GM19324 (cell line): ENCODE measurements around the gene MEPE.

Experiments
- ATAC-seq: cut with Tn5 transposase; IDR thresholded peaks from one replicate; pipeline ENCODE4 v1.9.1; 2021; ENCODE audit warnings: mild to moderate bottlenecking, moderate library complexity; ENCODE audit not compliant: unreplicated experiment, low FRiP score

Gene MEPE

GRCh38 chr4:87840149-87840548 lies 7.4 kb downstream of the MEPE start:
- no peak for ATAC-seq

DNA sequence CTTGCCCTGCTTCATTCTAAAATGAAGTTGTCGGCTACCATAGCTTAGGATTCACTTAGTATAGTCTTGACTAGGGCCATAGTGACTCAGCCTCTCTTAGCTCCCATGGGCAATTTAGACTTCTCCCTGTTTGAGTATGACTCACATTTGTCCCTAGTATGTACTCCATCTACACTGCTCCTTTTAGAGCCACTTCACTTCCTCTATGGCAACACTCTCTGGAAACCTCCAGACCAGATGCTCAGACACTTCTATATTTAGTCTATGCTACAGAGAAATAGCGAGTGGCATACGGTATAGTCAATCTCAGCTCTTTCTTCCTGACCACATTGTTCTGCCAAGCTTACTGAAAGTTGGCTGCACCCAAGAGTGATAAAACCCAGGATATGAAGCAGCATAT lies 11.2 kb downstream of the MEPE start:
- ATAC-seq = no peak

GRCh38 chr4:87844452-87844851 lies 11.7 kb downstream of the MEPE start:
- ATAC-seq = no peak

- no peak for ATAC-seq
These were observed 13.5 kb downstream of the MEPE start for GRCh38 chr4:87846226-87846625.

DNA sequence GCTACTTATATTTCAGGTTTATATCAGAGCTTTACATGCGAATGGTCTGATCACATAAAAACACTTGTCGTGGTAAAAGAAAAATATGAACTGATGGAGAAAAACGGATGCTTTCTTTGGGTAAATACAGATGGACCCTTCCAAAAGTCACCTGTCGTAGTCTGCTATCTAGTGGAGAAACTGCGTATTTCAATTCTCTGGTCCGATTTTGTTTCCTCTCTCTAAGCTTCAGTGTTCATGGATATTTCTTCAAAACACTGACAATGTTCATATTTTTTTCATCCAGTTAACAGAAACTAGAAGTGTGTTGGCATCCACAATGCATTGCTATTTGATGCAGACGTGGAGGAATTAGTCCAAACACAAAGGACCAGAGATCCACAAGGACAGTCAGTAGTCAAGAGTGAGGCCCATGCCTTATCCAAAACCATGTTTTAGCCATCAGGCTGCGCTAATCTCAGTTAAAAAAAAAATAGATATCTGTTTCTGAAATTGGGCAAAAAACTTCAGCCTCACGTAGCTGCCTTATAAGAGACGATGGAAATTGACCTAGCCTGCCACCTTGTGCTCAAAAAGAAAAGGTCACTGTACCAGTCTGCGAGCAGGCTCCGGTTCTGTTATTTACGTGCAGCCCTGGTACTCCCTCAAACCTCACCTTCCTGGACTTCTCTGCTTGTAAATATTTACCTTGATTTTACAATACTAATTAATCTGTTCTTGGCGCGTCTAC lies 16.0 kb downstream of the MEPE start:
- peak; percentile 79 for ATAC-seq

- ATAC-seq = no peak
These were observed 16.8 kb downstream of the MEPE start for GRCh38 chr4:87849612-87850011.

DNA sequence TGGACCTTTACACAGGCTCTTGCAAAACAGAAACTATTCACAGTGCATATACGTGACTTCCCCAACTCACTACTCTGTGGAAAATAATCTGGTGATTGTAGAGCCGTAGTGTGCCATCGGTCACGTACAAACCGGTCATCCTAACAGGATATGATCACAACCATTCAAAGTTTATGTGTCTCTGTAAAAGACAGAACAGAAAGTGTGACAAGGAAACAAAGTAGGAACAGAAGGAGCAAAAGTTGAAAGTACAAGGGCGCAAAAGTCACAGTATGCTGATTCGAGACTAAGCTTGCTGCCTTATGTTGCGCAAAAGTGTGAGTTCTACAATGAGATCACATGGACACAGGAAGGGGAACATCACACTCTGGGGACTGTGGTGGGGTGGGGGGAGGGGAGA lies 18.6 kb downstream of the MEPE start:
- ATAC-seq = no peak

- no peak for ATAC-seq
These were observed 19.2 kb downstream of the MEPE start for GRCh38 chr4:87851953-87852352.

GRCh38 chr4:87853108-87853507 lies 20.3 kb downstream of the MEPE start:
- ATAC-seq = no peak

DNA sequence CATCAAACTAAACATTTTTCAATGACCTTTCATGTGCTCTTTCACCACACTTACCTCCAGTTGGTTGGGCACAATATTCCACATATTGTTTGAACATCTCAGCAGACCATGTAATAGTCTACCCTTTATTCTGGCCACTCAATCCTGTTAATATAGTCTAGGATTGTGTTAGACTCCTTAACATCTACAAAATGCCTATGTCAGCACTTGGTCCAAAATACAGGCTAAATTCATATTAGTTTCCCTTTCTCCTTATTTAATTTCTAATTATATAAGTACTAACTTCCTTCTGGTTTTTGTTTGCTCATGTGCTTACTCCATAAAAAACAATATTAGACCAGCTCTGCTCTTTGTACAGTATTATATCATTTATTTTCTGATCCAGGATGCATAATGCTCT lies 21.1 kb downstream of the MEPE start:
- no peak for ATAC-seq

DNA sequence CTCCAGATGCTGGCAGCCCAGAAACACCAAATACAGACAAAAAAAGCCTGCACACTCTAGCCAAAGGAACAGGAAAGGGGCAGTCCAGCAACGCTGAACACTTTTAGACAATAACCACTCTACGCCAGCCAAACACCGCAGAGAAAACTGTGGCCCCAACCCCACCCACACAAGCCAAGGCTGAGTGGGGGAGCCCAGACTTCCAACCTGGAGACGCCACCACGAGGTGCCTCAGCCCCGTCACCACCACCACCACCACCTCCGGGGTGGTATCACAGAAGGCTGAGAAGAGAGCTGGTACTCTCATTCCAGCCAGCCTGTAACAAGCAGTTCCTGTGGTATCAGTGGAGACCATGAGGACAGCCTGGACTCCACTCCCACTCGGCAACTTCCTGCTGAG lies 22.8 kb downstream of the MEPE start:
- ATAC-seq = no peak

- no peak for ATAC-seq
These were observed 24.0 kb downstream of the MEPE start for GRCh38 chr4:87856816-87857215.

DNA sequence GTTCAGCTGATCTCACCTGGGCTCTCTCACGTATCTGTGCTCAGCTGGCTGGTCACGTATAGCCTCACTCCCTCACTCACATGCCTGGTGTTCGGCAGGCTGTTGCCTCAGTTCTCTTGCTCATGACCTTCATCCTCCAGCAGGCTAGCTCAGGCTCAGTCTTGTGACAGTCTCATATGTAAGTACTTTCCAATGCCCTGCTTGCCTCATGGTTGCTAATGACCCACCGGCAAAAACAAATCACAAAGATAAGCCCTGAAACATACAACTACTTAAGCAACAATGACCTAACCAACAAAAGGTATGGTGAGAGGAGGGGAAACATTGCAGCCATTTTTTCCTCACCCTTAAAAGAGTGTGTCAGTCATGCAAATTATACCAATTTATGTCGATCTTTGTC lies 25.0 kb downstream of the MEPE start:
- no peak for ATAC-seq

DNA sequence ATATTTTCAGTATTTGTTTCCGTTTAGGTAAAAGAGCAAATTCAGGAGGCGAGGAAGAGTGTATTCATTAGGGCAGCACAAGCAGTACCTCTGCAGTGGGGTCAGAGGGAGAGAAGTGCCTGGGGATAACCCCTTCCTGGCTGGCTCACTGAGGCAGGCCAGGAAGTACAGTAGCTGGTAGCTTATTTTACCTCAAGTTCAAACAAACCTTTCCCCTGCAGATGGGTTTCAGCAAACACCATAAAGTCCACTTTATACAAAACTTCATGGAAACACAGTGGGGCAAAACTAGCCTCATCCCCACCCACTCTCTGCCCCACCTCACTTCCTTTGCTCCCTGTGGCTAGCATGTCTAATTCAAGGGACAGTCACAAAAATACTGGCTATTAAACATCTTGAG lies 29.5 kb downstream of the MEPE start:
- no peak for ATAC-seq

DNA sequence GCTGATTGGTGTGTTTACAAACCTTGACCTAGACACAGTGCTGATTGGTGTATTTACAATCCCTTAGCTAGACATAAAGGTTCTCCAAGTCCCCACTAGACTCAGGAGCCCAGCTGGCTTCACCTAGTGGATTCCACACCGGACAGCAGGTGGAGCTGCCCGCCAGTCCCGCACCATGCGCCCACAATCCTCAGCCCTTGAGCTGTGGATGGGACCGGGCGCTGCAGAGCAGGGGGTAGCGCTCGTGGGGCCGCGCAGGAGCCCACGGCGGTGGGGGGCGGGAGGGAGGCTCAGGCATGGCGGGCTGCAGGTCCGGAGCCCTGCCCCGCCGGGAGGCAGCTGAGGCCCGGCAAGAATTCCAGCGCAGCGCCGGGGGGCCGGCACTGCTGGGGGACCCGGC lies 30.7 kb downstream of the MEPE start:
- no peak for ATAC-seq

- no peak for ATAC-seq
These were observed 31.6 kb downstream of the MEPE start for GRCh38 chr4:87864321-87864720.

DNA sequence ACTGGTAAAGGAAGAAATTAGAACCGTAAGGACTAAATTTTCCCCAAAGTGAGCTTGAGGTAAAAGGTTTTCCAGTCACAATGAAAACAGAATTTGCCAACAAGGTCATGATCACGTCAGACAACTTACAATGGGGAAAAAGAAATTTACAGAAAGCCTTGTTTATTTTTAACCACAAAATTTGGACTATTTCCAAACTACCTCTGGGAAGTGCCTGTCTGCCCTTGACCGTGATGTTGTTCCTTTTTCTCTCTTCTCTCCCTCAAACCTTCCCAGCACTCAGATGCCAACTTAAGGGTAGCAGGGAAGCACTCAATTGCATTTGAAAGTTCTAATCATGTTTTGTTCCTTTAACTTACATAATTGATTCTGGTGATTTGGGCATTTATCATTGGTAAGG lies 32.5 kb downstream of the MEPE start:
- ATAC-seq = no peak

DNA sequence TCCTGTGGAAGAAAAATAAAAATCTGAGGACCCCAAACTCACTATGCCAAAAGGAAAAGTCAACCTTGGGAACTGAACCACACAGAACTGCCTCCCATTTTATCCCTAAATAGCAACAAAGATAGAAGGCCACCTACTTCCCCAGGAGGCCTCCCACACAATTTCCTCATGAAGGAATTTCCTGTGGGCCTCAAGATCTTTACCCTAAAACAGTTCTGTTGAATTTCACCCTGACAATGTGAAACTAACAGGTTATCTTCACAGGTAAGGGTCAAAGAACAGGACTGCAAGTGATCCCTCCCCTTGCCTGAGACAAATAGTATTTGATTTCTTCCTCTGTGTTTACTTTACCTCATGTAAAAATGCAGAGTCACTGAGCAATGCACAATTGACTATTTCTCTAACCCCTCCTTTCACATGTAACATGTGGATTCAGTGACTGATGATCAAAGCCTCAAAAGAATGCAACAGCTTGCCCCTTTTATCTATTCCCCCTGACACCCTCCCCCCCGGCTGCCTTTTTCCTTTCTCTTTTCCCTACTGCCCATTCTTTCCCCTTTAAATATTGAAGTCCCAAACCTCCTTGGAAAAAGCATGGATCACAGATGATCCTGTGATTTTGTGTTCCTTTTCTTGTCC lies 33.3 kb downstream of the MEPE start:
- no peak for ATAC-seq

DNA sequence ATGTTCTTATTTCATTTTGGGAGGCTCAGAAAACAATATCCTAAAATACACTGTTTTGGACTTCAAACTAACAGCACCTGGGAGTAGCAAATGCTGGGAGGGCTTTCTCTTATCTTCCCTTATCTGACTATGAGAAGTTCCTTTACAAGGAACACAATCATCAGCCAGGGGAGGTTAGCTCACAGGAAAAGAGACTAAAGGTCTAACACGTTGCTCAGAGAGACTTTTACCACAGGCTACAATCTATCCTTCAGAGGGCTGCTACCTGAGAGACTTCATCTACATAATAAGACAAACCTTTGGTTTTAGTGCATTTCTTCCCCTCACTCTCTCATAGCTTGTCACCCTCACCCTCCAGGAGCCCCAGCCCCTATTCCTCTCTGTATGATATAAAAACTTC lies 35.8 kb downstream of the MEPE start:
- ATAC-seq = no peak

DNA sequence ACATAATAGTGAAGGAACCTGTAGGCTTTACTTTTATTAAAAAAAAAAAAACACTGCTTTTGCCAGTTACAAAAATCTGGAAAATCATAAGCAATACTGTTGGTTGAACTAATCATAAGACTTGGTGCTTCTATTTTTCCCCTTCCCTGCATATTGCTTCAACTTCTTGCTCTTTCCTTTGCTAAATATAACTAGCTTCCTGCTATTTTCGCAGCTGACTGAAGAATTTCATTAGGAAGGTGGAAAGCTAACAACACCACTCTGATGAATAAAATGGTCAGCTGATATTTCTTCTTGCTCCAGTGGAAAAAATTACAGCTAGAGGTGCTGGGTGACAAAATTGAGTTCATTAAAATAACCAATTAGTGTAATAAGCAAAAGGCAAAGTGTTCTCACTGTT lies 39.3 kb downstream of the MEPE start:
- ATAC-seq = no peak

GRCh38 chr4:87875191-87875590 lies 42.4 kb downstream of the MEPE start:
- no peak for ATAC-seq

DNA sequence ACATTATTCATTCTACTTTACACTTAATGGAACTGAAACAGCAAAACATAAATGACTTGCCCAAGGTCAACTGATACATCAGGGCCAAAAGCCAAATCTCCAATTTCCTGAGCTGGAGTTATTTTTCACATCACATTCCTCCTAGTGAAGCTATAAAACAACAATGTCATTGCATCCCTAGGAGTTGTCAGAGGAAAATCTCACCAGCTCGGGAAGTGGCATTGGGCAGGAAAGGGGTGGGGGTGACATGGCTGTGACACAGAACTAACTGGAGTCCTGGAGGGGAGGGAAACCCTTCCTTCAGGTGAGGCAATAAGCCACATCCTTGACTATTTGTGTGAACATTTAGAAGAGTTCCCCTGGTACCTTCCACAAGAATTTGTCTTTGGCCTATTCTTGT lies 47.3 kb downstream of the MEPE start:
- no peak for ATAC-seq
